CD4-positive, alpha-beta T cell treated with Interleukin-1 beta for 1 hour (primary cell): Measurements from ENCODE around the gene KRTAP20-4.

Experiments used
- DNase-seq, 2 donors: peaks; one replicate each; pipeline ENCODE4 v3.0.0-alpha.2; 2020 to 2022

Gene KRTAP20-4

GRCh38 chr21:30668776-30669175 lies 48.3 kb downstream of the KRTAP20-4 start:
- no peak for DNase-seq
